HS-27A (cell line): ENCODE data around the gene ACSBG1.

Experiments used
- DNase-seq: peaks from one replicate; pipeline ENCODE4 v3.0.0-alpha.2; 2012; ENCODE audit warnings: low read depth, missing footprints

ACSBG1 gene, protein sequence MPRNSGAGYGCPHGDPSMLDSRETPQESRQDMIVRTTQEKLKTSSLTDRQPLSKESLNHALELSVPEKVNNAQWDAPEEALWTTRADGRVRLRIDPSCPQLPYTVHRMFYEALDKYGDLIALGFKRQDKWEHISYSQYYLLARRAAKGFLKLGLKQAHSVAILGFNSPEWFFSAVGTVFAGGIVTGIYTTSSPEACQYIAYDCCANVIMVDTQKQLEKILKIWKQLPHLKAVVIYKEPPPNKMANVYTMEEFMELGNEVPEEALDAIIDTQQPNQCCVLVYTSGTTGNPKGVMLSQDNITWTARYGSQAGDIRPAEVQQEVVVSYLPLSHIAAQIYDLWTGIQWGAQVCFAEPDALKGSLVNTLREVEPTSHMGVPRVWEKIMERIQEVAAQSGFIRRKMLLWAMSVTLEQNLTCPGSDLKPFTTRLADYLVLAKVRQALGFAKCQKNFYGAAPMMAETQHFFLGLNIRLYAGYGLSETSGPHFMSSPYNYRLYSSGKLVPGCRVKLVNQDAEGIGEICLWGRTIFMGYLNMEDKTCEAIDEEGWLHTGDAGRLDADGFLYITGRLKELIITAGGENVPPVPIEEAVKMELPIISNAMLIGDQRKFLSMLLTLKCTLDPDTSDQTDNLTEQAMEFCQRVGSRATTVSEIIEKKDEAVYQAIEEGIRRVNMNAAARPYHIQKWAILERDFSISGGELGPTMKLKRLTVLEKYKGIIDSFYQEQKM

DNA sequence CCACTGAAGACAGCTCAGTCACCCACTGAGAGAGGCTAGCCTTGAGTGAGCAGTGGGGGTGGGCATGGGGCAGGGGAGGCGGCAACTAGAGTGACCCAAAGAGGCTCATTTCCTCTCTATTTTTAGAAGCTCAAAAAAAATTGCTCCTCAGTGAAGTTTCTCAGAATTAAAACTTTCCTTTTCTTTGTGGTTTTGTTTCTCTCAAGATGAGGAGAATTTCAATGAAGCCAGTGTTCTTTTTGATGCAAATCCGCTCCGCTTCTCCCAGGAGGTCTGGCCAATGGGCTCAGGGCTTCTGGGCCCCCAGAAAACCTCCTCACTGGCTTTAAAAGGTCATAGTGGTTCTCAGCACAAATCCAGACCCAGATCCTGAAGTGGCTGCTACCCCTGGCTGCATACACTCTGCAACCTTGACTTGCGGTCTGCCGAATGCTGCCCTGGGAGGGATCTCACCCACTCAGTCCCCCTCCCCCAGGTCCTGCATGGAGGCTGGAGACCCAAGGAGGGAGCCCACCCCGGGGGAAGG is at the start of gene ACSBG1:
ACSBG1 (minus strand) TSS at position 51 of the 526 bp plus-strand sequence. CDS start 64 bp downstream, outside the sequence.
- DNase-seq = no peak

DNA sequence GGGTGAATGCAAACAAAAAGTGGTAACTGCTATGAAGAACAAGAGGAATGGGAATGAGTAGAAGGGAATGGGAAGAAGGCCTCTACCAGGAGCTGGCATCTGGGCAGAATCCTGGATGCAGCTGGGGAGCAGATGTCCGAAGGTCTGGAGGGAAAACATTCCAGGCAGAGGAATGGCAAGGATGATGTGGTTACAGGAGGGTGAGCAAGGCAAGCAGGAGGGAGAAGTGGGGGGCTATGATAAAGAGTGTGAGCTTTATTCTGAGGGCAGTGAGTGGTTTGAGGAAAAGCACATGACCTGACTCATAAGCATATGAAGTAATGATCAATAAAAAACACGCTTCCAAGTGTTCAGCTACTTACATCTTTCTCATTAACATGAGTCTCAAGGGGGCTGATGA is 48.0 kb upstream of the ACSBG1 start:
- no peak for DNase-seq

DNA sequence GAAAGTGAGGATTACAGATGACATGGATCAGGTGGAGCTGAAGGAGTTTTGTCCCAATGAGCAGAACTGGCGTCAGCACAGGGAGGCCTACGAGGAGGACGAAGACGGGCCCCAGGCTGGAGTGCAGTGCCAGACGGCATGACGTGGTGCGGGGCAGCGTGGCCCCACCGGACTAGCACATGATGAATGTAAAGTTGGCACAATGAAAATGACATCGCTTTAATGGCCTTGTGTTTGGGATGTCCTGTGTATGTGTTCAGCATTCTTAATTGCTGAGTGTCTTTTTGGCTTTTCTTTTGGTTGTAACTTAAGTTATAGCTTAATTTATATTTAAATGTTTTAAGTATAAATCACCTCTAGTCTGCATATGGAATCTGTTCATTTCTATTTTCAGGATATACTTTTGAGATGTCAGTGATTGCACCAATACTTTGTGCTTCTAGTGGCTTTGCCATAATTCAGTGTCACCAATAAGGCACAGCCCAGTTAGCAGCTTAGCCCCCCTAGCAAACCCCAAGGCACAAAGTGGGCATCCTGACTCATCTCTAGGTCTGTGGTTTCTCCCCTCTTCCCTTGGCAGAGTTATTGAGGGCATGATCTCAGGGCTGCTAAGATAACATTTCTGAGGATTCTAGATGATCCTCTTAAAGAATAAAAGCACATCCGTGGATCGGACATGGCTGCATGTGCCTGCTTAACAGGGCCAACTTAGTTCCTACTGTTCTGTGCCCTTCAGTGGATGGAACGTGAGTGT is 46.1 kb upstream of the ACSBG1 start:
- no peak for DNase-seq

DNA sequence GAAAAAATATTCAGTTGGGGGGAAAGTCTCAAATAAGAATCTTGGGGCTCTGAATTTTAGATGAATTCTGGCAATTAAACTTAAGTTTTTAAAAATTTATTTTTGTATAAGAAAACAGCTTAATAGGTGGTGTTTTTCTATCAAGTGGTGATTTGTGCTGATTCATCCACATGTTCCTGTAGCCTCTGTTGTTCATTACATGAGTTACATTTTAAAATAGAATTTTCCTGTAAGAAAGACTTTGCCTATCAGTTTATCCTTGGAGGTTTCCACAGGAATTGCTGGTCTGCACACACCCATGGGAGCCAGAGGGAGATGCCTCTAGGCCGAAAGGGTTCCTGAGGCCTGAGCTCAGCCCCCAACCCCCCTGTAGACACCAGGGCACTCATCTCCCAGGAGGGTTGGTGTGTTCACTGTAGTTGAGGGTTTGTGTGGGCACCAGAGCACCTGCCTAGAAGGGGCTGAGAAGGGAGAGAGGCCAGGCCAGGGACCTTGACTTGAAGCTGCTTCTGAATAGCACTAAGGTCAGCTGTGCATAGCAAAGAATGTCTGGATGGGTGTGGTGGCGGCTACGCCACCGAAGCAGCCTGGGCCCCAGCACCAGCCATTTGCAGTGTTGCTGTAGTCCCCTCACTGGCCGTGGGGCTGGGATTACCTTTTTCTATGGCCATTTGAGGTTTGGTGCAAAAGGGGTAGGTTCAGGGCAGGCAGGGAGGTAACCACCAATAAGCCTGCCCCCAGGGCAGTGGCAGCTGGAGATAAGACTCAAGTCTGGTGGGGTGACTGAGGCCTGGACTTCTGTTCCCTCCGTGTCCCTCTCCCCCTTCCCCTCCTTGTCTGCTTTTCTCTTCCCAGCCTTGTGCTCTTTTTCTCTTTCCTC is 41.9 kb upstream of the ACSBG1 start:
- DNase-seq = no peak

DNA sequence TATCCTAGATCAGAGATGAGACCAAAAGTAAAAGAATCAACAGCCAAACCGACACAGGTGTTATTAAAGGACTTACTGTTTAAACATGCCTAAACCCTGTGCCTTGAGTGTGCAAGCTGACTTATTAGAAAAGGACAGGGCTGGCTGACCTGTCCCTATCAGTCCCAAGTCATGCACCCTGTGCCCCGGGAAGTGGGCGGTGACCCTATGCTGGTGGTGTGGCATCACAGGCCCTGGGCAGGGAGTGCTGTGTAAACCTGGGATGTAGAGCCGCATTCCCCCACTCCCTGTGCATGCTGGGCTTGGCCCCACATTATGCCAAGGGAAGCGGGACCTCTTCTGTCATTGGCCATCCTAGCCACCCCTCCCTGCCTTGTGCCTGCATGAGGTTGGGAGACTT is 40.6 kb upstream of the ACSBG1 start:
- DNase-seq = no peak

DNA sequence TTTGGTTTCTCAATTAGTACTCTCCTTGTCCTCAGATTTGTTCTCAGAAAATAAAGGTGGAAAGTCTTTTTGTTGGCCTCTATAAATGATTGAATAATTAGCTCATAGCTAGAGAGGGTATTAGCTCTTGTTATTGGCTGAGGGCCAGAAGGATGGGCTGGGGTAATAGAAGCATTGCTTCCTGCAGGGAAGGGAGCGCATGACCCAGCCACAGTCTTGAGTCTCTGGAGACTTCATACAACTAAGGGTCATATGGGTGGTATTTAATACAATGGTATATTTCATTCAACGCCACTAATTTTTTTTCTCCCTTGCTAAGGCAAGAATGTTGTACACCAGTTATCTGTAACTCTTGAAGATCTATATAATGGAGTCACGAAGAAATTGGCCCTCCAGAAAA is 38.4 kb upstream of the ACSBG1 start:
- no peak for DNase-seq

DNA sequence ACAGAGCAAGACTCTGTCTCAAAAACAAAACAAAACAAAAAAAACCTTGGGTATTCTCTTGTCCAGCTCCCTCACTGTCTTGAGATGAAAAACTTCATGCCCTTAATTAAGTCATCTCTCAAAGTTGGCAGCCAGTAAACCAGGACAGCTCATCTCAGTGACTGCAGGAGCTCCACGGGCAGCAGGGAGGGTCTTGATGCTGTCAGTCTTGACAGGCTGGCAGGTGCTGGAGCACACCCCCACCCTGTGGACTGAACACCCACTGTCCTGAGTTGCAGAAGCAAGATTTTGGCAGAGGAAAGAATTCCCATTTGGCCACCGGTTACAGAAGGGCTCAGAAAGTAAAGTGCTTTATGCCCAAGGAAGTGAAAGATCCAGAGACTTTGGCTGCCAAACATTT is 38.0 kb upstream of the ACSBG1 start:
- no peak for DNase-seq

DNA sequence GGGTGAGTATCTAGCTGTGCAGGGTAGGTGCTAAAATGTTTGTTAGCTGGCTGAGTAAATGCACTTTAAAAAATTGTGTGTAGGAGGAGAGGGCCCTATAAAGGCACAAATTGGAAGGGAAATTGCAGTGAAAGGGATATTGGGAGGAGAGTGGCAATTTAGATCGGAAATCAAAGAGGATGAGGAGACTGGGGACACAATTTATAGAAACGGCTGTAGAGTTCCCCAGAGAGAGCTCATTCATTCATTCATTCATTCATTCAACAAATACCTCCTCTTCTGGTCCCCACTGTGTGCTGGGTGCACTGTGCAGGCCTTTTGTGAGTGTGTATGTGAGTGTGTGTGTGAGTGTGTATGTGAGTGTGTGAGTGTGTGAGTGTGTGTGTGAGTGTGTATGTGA is 32.4 kb upstream of the ACSBG1 start:
- DNase-seq = no peak

DNA sequence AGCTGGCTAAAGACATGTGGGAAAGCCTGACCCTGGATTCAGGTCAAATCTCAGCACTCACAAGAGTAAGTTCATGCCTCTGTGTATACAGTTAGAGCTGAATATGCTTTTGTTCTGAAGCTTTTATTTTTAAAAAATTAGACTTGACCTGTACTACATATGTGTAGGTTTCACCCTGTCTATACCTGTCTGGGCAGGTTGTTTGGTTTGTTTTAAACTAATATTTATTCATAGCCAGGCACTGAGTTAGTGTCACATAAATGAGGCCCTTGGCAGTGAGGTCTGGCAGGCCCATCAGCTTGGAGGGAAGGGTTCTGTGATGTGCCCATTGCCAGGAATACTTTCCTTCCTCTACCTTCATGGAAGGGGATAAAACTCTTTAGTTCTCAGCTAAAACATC is 31.9 kb upstream of the ACSBG1 start:
- DNase-seq = no peak

DNA sequence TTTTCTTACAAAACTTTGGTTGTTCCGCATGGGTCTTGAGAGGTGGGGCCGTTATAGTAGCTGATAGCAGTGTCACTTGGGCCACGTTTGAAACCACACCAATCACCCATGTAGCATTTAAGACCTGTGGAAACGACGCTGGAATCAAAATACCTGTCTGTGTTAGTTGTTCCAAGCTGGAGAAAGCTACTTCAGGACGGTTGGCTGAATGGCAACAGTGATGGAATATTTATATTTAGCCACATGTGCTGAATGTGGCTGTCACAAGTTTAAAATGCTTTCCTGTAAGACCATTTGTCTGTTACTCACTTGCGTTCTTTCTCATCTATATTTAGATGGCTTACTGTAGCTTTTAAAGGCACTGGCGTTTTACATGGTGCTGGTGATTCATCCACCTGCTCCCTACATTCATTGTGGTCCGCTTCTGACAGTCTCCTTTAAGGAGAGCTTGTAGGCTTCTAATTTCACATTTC is 31.4 kb upstream of the ACSBG1 start:
- DNase-seq = no peak

DNA sequence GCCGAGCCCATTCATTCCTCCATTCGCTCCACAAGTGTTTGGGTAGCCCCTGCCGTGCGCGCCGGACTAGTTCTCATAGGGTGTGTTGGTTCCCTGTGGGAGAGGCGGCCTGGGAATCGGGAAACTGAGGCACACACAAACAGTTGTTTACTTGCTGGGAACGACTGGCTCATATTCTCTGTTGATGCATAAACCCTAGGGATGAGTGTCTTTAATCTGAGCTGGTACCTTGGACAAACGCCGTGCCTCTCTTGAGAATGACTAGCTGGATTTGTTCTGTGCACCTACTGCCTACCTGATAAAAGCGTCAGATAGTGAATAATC is 30.7 kb upstream of the ACSBG1 start:
- DNase-seq = no peak

DNA sequence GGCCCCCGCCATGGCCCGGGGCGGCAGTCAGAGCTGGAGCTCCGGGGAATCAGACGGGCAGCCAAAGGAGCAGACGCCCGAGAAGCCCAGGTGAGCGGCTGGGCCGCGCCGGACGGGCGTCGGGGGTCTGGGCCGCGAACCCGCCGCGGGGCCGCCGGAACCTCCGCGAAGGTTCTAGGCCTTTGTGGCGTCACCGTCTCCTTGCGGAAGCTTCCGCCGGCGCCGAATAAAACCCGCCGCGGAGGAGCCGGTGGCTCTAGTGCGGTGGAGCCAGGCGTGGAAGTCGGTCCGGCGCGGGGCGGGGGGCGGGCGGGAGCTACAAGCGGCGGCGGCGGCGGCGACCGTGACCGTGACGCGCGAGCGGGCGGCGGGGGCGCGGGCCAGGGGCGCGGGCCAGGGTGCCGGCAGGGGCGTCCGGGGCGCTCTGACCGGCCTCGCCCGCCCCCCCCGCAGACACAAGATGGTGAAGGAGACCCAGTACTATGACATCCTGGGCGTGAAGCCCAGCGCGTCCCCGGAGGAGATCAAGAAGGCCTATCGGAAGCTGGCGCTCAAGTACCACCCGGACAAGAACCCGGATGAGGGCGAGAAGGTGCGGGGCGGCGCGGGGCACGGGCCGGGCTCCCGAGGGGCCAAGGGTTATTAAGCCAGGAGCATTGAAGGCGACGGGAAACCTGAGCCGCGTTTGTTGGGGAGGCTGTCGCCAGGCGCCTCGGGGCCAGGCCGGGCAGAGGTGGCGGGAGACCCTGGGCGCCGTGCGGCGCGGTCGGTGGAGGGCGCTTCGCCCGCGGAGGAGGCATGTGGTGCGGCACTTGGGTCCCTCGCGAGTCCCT is 30.2 kb upstream of the ACSBG1 start, which contains the start of gene DNAJA4:
DNAJA4 (plus strand) TSS at position 259 of the 833 bp plus-strand sequence; CDS start at position 461, 202 bp downstream.
- no peak for DNase-seq

DNA sequence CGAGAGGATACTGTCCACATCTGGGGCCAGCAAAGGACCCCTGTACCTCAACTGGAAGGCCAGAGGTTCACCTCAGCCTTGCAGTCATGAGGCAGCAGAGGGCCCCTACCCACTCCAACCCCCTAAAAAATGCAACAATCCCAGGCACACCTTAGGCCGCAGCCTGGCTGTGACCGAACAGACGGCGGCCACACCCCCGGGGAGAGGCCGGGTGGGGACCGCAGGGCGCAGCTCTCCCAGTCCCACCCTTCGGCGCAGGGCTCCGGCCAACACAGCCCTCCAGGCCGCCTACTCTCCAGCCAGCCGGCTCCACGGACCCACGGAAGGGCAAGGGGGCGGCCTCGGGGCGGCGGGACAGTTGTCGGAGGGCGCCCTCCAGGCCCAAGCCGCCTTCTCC is 29.5 kb upstream of the ACSBG1 start:
- no peak for DNase-seq

DNA sequence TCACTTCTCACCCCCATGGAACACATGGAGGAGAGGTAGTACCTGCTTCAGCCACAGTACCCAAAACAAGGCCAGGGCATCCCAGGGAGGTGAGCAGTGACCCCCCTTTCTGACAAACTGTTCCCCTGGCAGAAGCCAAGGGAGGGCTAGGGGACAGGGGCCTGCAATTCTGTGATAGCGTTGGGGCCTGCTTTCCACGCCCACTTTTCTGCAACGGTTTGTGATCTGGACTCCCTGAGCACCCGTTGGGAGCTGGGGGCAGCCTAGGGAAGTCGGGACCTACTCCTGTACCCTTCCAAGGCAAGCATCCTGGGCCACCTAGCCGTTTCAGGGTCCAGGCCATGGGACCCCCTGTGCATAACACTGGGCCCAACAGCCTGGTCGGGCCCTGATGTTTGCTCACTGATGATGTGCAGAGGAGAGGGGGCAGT is 29.0 kb upstream of the ACSBG1 start:
- no peak for DNase-seq

DNA sequence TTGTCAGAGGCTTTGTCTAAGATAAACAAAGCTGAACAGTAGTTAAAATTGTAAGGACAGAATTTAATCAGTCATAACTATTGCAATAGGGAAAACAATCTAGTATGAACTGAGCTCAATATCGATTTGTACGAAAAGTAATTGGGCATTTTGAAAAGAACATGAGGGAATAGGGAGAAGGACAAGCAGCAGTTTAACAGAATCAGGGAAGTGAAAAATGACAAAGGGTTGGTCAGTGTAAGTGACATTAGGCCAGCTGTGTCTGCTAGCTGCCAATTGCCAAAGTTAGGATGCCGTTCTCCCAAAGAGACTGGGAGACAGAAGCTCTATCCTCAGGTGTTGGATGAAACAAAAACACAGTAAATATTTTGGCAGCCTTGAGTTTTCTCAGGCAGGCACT is 26.7 kb upstream of the ACSBG1 start:
- DNase-seq = no peak

DNA sequence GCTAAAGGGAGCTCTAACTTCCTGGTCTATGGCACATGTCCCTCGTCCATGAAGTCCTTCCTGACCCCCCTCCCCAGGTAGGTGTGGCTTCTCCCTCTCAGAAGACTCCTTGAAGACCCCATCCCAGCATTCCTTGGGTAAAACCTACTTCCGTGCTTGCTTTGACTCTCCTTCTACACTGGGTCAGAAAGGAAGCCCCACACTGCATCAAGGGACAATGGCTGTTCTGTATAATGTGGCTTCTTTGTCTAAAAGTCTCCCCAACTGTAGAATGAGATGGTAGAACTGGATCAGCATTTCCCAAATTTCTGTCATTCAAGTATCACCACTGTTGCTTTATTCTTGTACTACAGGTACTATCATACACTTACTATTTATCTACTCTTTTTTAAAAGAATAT is 26.1 kb upstream of the ACSBG1 start:
- DNase-seq = no peak

DNA sequence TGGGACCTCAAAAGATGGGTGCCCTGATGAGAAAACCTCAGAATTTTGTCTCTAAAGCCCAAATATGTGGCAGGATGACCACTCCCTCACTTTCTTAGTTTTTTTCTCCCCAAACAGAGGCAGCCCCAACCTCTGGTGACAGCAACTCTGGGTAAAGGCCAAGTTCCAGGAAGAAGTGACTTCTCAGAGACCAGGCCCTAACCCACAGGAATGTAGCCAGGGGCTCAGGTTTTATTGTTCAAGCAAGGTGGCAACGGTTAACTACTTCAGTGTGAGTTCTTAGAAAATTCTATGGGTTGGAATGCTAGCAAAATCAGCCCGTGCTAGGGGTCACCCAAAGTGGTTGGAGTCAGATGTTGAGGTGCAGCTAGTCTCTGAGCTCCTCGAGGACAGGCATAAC is 24.9 kb upstream of the ACSBG1 start:
- DNase-seq = no peak

DNA sequence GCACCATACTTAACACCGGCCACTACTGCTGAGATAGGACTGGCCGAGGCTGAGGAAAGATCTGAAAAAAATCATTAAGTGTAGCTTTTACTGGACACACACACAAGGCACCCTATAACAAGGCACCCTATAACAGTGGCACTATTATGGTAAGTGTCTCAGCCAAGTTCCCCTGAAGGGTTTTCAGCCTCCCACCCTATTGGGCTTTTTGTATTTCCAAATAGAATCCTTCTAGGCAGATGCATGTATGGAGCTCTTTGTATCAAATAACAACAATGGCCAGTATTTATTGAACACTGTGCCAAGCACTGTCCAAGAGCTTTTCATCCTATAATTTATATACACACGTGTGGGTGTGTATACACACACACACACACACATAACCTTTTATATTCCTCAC is 23.3 kb upstream of the ACSBG1 start:
- DNase-seq = no peak

DNA sequence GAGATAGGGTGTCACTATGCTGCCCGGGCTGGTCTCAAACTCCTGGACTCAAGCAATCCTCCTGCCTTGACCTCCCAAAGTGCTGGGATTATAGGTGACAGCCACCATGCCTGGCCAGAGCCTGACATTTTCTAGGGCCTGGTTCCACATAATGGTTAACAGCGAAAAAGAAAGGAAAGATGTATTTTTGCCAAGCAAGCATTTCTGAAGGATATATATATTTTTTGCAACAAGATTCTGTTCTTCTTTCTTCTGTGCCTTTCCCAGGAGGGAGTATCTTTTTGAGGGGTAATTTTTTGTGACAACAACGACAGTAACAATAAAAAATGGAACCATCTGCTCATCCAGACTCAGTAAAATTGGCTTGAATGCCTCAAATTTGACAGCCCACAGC is 21.7 kb upstream of the ACSBG1 start:
- DNase-seq = no peak

DNA sequence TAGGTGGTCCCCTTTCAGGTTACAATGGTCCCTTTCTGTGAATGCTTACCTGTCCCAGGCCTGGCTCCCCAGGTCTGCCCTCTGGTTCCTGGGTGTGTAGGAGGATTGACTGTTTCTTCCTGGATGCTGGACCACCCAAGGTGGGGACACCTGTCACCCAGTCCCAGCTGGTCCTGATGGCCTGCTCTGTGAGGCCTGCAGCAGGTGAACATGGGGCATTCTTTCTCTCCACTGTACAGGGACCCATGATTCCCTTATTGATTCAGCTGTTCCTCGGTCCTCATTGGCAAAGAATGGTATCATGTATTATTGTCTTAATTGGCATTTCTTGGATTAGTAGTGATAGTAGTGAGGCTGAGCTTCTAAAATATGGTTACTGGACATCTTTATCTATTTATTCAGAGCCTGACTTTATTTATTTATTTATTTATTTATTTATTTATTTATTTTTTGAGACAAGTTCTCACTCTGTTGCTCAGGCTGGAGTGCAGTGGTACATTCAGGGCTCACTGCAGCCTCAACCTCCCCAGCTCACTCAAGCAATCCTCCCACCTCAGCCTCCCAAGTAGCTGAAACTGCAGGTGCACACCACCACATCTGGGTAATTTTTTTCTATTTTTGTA is 21.2 kb upstream of the ACSBG1 start:
- no peak for DNase-seq
